Activated naive CD8-positive, alpha-beta T cell treated with anti-CD3 and anti-CD28 coated beads, Interleukin-2, amount 50 U/mL, for 16 hours (primary cell): Measurements from ENCODE around the gene NSFL1C.

Experiments
- DNase-seq: peaks from one replicate; pipeline ENCODE4 v3.0.0-alpha.2; 2020; ENCODE audit warnings: low read depth, low spot score

NSFL1C gene

GRCh38 chr20:1484438-1485116 is 17.9 kb upstream of the NSFL1C start:
- DNase-seq = no peak

- DNase-seq = no peak
Observed at GRCh38 chr20:1479831-1480595, 13.4 kb upstream of the NSFL1C start.

- no peak for DNase-seq
Observed at GRCh38 chr20:1478566-1478965, 11.9 kb upstream of the NSFL1C start.

GRCh38 chr20:1477896-1478490 is 11.3 kb upstream of the NSFL1C start:
- no peak for DNase-seq

- no peak for DNase-seq
Observed at GRCh38 chr20:1474817-1475603, 8.4 kb upstream of the NSFL1C start.

GRCh38 chr20:1474325-1474724 is 7.7 kb upstream of the NSFL1C start:
- DNase-seq = no peak

- DNase-seq = no peak
Observed at GRCh38 chr20:1473246-1474220, 6.9 kb upstream of the NSFL1C start.

GRCh38 chr20:1472556-1473245 is 6.1 kb upstream of the NSFL1C start:
- DNase-seq = no peak

- DNase-seq = no peak
Observed at GRCh38 chr20:1471242-1471641, 4.6 kb upstream of the NSFL1C start.

GRCh38 chr20:1469925-1470571 is 3.4 kb upstream of the NSFL1C start:
- DNase-seq = no peak

GRCh38 chr20:1469306-1469905 is 2.8 kb upstream of the NSFL1C start:
- no peak for DNase-seq

- DNase-seq = no peak
Observed at GRCh38 chr20:1468117-1468624, 1.5 kb upstream of the NSFL1C start.

GRCh38 chr20:1467355-1468116 is 887 bp upstream of the NSFL1C start:
- no peak for DNase-seq

GRCh38 chr20:1467082-1467354 is 369 bp upstream of the NSFL1C start:
- DNase-seq = no peak

GRCh38 chr20:1465470-1466210 is 1.0 kb downstream of the NSFL1C start:
- no peak for DNase-seq

- no peak for DNase-seq
Observed at GRCh38 chr20:1463971-1464570, 2.6 kb downstream of the NSFL1C start.

GRCh38 chr20:1462834-1463233 is 3.8 kb downstream of the NSFL1C start:
- DNase-seq = no peak

- no peak for DNase-seq
Observed at GRCh38 chr20:1462001-1462400, 4.6 kb downstream of the NSFL1C start.
